Measurements from ENCODE around the gene TAB2.

DNA sequence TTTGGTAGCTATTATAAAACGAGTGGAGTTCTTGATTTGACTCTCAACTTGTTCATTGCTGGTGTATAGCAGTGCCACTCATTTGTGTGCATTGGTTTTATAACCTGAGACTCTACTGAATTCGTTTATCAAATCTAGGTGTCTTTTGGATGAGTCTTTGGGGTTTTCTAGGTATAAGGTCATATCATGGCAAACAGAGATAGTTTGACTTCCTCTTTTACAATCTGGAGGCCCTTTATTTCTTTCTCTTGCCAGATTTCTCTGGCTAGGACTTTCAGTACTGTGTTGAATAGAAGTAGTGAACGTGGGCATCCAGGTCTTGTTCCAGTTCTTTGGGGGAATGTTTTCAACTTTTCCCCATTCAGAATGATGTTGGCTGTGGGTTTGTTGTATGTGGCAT, 121.3 kb downstream of the TAB2 start:
- TF ChIP-seq, protein P1, sequence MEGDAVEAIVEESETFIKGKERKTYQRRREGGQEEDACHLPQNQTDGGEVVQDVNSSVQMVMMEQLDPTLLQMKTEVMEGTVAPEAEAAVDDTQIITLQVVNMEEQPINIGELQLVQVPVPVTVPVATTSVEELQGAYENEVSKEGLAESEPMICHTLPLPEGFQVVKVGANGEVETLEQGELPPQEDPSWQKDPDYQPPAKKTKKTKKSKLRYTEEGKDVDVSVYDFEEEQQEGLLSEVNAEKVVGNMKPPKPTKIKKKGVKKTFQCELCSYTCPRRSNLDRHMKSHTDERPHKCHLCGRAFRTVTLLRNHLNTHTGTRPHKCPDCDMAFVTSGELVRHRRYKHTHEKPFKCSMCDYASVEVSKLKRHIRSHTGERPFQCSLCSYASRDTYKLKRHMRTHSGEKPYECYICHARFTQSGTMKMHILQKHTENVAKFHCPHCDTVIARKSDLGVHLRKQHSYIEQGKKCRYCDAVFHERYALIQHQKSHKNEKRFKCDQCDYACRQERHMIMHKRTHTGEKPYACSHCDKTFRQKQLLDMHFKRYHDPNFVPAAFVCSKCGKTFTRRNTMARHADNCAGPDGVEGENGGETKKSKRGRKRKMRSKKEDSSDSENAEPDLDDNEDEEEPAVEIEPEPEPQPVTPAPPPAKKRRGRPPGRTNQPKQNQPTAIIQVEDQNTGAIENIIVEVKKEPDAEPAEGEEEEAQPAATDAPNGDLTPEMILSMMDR (IDR thresholded peaks at IDR 0.05), result no peak
- TF ChIP-seq CREB1 (CRISPR knock-in tag; IDR thresholded peaks at IDR 0.05) (no peak), ZNF263 (CRISPR knock-in tag; IDR thresholded peaks at IDR 0.05; ENCODE audit: low read depth) (no peak), ZNF138 (CRISPR knock-in tag; conservative IDR thresholded peaks at IDR 0.05) (no peak), ESRRA (CRISPR knock-in tag; IDR thresholded peaks at IDR 0.05; ENCODE audit: borderline replicate concordance) (no peak), MXD4 (CRISPR knock-in tag; IDR thresholded peaks at IDR 0.05; ENCODE audit: borderline replicate concordance) (no peak), FOXP1 (CRISPR knock-in tag; IDR thresholded peaks at IDR 0.05; ENCODE audit: borderline replicate concordance) (no peak), NR1H2 (CRISPR knock-in tag; IDR thresholded peaks at IDR 0.05) (no peak), TEAD1 (CRISPR knock-in tag; IDR thresholded peaks at IDR 0.05) (no peak), ZNF317 (CRISPR knock-in tag; IDR thresholded peaks at IDR 0.05; ENCODE audit: borderline replicate concordance, low read depth) (no peak)
- TF ChIP-seq, protein P2, sequence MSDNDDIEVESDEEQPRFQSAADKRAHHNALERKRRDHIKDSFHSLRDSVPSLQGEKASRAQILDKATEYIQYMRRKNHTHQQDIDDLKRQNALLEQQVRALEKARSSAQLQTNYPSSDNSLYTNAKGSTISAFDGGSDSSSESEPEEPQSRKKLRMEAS (CRISPR knock-in tag; IDR thresholded peaks at IDR 0.05), result no peak

Data from WTC11 (cell line).